NB4 (cell line): ENCODE measurements around the gene SCAMP1.

Experiments used
- POLR2A ChIP-seq: IDR thresholded peaks from 2 replicates; pipeline ENCODE4 v1.6.1; 2011; ENCODE audit warnings: mild to moderate bottlenecking; ENCODE audit not compliant: insufficient read length; ENCODE audit errors: extremely low read depth
- TF ChIP-seq, protein P1 (sequence below): IDR thresholded peaks from one replicate; pipeline ENCODE4 v1.5.1; 2012; ENCODE audit warnings: low read depth, low read length

GRCh38 chr5:78500871-78501270 lies 140.5 kb downstream of the SCAMP1 start:
- TF ChIP-seq, protein P1, sequence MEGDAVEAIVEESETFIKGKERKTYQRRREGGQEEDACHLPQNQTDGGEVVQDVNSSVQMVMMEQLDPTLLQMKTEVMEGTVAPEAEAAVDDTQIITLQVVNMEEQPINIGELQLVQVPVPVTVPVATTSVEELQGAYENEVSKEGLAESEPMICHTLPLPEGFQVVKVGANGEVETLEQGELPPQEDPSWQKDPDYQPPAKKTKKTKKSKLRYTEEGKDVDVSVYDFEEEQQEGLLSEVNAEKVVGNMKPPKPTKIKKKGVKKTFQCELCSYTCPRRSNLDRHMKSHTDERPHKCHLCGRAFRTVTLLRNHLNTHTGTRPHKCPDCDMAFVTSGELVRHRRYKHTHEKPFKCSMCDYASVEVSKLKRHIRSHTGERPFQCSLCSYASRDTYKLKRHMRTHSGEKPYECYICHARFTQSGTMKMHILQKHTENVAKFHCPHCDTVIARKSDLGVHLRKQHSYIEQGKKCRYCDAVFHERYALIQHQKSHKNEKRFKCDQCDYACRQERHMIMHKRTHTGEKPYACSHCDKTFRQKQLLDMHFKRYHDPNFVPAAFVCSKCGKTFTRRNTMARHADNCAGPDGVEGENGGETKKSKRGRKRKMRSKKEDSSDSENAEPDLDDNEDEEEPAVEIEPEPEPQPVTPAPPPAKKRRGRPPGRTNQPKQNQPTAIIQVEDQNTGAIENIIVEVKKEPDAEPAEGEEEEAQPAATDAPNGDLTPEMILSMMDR, result no peak
- TF ChIP-seq POLR2A, result no peak
